Uterus (tissue), 2 donors: ENCODE data around the gene LAPTM5.

Experiments used
- POLR2A ChIP-seq, 2 donors: fragments of 450-650 bp; IDR thresholded peaks; one replicate each; pipeline ENCODE4 v1.6.1; 2016; ENCODE audit warnings: antibody characterized with exemption in 2 of 2, mild to moderate bottlenecking in 1 of 2, moderate library complexity in 1 of 2
- TF ChIP-seq, protein P1 (sequence below), 4 experiments: fragments of 200-600 bp in 2 of 4; fragments of 450-650 bp in 2 of 4; sonication (generic) in 2 of 4; IDR thresholded peaks; one replicate each; pipeline ENCODE4 v1.5.1; 2016 to 2019; ENCODE audit warnings: antibody characterized with exemption in 4 of 4, mild to moderate bottlenecking in 2 of 4, moderate library complexity in 1 of 4

DNA sequence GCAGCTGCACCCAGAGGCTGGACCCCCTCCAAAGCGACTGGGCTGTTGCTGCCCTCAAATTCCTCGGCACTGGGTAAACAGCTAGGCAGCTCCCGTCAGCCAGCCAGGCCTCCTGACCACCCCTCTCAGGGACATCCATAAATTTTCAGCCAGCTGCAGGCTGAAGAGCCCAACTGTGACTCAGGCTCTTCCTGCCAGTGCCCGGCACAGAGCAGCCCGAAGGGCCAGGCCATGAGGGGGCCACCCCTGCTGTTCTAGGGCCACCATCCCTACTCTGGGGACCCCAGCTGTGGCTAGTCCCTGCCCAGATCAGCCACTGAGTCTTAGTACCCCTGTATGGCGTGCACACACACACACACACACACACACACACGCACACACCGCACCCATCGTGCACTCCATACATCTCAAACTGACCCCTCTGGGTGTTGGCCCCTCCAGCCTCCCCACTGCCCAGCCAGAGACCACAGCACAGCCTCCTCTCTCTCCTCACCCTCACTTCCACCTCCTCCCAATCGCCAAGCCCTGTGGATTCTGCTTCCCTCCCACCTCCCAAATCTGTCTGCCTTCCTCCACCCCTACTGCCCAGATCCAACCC, 6.2 kb upstream of the LAPTM5 start:
- TF ChIP-seq, protein P1, sequence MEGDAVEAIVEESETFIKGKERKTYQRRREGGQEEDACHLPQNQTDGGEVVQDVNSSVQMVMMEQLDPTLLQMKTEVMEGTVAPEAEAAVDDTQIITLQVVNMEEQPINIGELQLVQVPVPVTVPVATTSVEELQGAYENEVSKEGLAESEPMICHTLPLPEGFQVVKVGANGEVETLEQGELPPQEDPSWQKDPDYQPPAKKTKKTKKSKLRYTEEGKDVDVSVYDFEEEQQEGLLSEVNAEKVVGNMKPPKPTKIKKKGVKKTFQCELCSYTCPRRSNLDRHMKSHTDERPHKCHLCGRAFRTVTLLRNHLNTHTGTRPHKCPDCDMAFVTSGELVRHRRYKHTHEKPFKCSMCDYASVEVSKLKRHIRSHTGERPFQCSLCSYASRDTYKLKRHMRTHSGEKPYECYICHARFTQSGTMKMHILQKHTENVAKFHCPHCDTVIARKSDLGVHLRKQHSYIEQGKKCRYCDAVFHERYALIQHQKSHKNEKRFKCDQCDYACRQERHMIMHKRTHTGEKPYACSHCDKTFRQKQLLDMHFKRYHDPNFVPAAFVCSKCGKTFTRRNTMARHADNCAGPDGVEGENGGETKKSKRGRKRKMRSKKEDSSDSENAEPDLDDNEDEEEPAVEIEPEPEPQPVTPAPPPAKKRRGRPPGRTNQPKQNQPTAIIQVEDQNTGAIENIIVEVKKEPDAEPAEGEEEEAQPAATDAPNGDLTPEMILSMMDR (IDR thresholded peaks at IDR 0.05): no peak
- TF ChIP-seq POLR2A (IDR thresholded peaks at IDR 0.05): no peak
